ENCODE data around the gene TTLL6.

The TTLL6 gene

GRCh38 chr17:48759288-48759687 lies 57.7 kb downstream of the TTLL6 start:
- DNase-seq (ENCODE audit: low spot score), result no peak

GRCh38 chr17:48757524-48757961 lies 59.5 kb downstream of the TTLL6 start:
- no peak for DNase-seq (ENCODE audit: low spot score)

- DNase-seq (ENCODE audit: low spot score), result no peak
Measured at GRCh38 chr17:48756830-48757251, 60.2 kb downstream of the TTLL6 start.

- DNase-seq (ENCODE audit: low spot score), result no peak
Measured at GRCh38 chr17:48755356-48755755, 61.7 kb downstream of the TTLL6 start.

- no peak for DNase-seq (ENCODE audit: low spot score)
Measured at GRCh38 chr17:48754500-48755261, 62.3 kb downstream of the TTLL6 start.

GRCh38 chr17:48753794-48754499 lies 63.1 kb downstream of the TTLL6 start:
- no peak for DNase-seq (ENCODE audit: low spot score)

GRCh38 chr17:48752399-48753288 lies 64.4 kb downstream of the TTLL6 start:
- DNase-seq (ENCODE audit: low spot score), result no peak

GRCh38 chr17:48751733-48752398 lies 65.2 kb downstream of the TTLL6 start:
- no peak for DNase-seq (ENCODE audit: low spot score)

GRCh38 chr17:48751172-48751571 lies 65.9 kb downstream of the TTLL6 start:
- DNase-seq (ENCODE audit: low spot score), result no peak

- DNase-seq (ENCODE audit: low spot score), result no peak
Measured at GRCh38 chr17:48749621-48750553, 67.1 kb downstream of the TTLL6 start.

GRCh38 chr17:48748718-48749566 lies 68.1 kb downstream of the TTLL6 start:
- DNase-seq (ENCODE audit: low spot score), result no peak

GRCh38 chr17:48747445-48748363 lies 69.3 kb downstream of the TTLL6 start:
- no peak for DNase-seq (ENCODE audit: low spot score)

- DNase-seq (ENCODE audit: low spot score), result no peak
Measured at GRCh38 chr17:48746916-48747444, 70.0 kb downstream of the TTLL6 start.

- no peak for DNase-seq (ENCODE audit: low spot score)
Measured at GRCh38 chr17:48745381-48746275, 71.4 kb downstream of the TTLL6 start.

- DNase-seq (ENCODE audit: low spot score), result no peak
Measured at GRCh38 chr17:48740537-48740936, 76.5 kb downstream of the TTLL6 start.

GRCh38 chr17:48738803-48739526 lies 78.1 kb downstream of the TTLL6 start:
- DNase-seq (ENCODE audit: low spot score), result no peak

- DNase-seq (ENCODE audit: low spot score), result no peak
Measured at GRCh38 chr17:48738424-48738802, 78.6 kb downstream of the TTLL6 start.

All from hematopoietic multipotent progenitor cell treated with erythropoietin and hydrocortisone succinate and interleukin-3 and kit ligand, for 15 days (in vitro differentiated cells).